ENCODE results near the gene BTNL9. TPM values are rescaled to one million over a fixed set of nuclear protein-coding genes. Genes with fewer than 3 reads are reported as not detected.
A peak's percentile ranks its signal among the peaks of the same experiment; 100 is the strongest.

Gene BTNL9
- total and polyA plus RNA-seq, 2 of the 13 experiments (the other 11 are each of a cell fraction or from before 2014, with no cell fraction given), result 0.13 TPM; not detected in 1

DNA sequence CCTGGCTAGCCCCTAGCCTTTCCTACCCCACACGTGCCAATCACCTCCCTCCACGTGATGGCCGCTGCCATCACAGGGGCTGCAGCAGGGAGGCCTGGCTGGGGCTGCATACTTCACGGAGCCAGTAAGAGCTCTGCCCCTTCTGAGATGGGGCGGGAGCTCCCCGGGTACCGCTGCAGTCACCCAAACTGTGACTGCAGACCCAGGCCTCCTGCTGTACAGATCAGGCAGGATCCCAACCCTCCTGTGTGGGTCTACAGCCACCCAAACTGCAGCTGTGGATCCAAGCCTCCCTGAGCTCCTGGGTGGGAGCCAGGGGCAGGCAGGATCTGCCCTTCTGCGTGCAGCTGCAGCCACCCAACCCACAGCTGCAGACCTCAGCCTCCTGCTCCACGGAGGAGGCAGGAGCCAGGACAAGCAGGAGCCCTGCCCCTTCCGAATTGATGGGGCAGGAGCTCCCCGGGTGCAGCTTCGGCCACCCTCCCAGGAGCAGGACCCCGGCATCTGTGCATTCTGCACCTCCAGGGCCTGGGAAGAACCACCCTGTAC, 3.2 kb upstream of the BTNL9 start:
- Histone ChIP-seq H3K4me1 (ENCODE audit: insufficient read depth, low read length) (no peaks in the 10 kb centered on the region), H3K36me3 (replicated peaks in 1 of 2; ENCODE audit: control insufficient read depth in 1 of 2, insufficient read depth in 2 of 2, low read length in 2 of 2) (no peaks in the 10 kb centered on the region), H3K9me3 (ENCODE audit: low read length) (no peaks in the 10 kb centered on the region), H3K4me3 (replicated peaks in 1 of 3; ENCODE audit: insufficient read depth in 1 of 3, low read depth in 2 of 3, low read length in 3 of 3) (no peak overlapping the region), H3K27me3 (ENCODE audit: control insufficient read depth in 1 of 2, insufficient read depth in 2 of 2, low read length in 2 of 2) (peaks cover 2 to 51% of the 10 kb centered on the region in 2 experiments), H4K20me1 (ENCODE audit: insufficient read depth, low read length) (no peaks in the 10 kb centered on the region), H3K4me2 (ENCODE audit: low read depth, low read length) (no peak overlapping the region), H3K79me2 (ENCODE audit: insufficient read depth, low read length) (no peaks in the 10 kb centered on the region), H3K9ac (ENCODE audit: insufficient read depth, low read depth, low read length) (no peak overlapping the region), H3K27ac (ENCODE audit: extremely low read length, insufficient read depth, low read length) (no peak overlapping the region), H2AFZ (ENCODE audit: low read length) (no peak overlapping the region)
- intact Hi-C loops (cut with micrococcal nuclease; ENCODE audit: unreplicated experiment) (no loop called here), in situ Hi-C loops (cut with HindIII; ENCODE audit: extremely low pct_ligation_motif_present, low pct_unique_long_range_greater_than_20kb) (no loop called here)
- ChIA-PET CTCF (ENCODE audit: low intra/inter-chr PET ratio, low total read pairs) (no interaction called here), POLR2A (no interaction called here)
- no TSS peak for BruUV-seq (replicated peaks)
- 25% methylated on average over 4 of the region's 13 CpGs for WGBS (ENCODE audit: low lambda C conversion rate)
- TF ChIP-seq, protein P1, sequence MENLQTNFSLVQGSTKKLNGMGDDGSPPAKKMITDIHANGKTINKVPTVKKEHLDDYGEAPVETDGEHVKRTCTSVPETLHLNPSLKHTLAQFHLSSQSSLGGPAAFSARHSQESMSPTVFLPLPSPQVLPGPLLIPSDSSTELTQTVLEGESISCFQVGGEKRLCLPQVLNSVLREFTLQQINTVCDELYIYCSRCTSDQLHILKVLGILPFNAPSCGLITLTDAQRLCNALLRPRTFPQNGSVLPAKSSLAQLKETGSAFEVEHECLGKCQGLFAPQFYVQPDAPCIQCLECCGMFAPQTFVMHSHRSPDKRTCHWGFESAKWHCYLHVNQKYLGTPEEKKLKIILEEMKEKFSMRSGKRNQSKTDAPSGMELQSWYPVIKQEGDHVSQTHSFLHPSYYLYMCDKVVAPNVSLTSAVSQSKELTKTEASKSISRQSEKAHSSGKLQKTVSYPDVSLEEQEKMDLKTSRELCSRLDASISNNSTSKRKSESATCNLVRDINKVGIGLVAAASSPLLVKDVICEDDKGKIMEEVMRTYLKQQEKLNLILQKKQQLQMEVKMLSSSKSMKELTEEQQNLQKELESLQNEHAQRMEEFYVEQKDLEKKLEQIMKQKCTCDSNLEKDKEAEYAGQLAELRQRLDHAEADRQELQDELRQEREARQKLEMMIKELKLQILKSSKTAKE (CRISPR knock-in tag; IDR thresholded peaks at IDR 0.05; ENCODE audit: borderline replicate concordance), result no peak
- TF ChIP-seq, protein P2, sequence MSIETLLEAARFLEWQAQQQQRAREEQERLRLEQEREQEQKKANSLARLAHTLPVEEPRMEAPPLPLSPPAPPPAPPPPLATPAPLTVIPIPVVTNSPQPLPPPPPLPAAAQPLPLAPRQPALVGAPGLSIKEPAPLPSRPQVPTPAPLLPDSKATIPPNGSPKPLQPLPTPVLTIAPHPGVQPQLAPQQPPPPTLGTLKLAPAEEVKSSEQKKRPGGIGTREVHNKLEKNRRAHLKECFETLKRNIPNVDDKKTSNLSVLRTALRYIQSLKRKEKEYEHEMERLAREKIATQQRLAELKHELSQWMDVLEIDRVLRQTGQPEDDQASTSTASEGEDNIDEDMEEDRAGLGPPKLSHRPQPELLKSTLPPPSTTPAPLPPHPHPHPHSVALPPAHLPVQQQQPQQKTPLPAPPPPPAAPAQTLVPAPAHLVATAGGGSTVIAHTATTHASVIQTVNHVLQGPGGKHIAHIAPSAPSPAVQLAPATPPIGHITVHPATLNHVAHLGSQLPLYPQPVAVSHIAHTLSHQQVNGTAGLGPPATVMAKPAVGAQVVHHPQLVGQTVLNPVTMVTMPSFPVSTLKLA (IDR thresholded peaks at IDR 0.05), result peak; percentile 95
- FAIRE-seq (no peak), DNase-seq (ENCODE audit: low spot score) (no peak), ATAC-seq (no peak)

DNA sequence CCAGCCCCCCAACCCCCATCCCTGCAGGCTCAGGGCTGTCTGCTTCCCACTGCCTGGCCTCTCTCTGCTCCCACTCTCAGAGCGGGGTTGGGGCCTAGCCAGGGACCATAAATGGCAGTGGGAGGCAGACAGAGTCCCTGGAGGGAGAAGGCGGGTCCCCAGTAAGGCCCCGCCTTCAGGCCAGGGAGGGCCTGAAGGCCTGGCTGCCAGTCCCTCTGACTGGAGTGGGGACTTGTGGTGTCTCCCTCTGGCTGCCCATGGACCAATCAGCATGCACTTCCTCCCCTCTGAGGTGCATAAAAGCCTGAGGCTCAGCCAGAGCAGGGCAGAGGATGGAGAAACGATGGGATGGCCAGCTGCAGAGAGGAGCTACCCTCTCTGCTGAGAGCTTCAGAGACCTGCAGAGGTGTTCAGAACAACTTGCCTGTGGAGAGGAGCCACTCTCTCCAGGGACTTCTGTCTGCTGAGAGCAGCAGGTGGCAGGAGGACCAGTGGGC, 2.7 kb upstream of the BTNL9 start:
- ChIA-PET CTCF (ENCODE audit: low intra/inter-chr PET ratio, low total read pairs) (no interaction called here), POLR2A (no interaction called here)
- WGBS (ENCODE audit: low lambda C conversion rate), result 0% methylated on average over 1 of the region's 4 CpGs
- peak; percentile 67 for ATAC-seq
- H3K9ac ChIP-seq (ENCODE audit: insufficient read depth, low read depth, low read length), result no peak overlapping the region
- BruUV-seq (replicated peaks), result no TSS peak
- H3K79me2 ChIP-seq (ENCODE audit: insufficient read depth, low read length), result no peaks in the 10 kb centered on the region
- no peaks in the 10 kb centered on the region for H4K20me1 ChIP-seq (ENCODE audit: insufficient read depth, low read length)
- DNase-seq (ENCODE audit: low spot score), result no peak
- intact Hi-C loops (cut with micrococcal nuclease; ENCODE audit: unreplicated experiment), result no loop called here
- no peaks in the 10 kb centered on the region for H3K36me3 ChIP-seq (replicated peaks in 1 of 2; ENCODE audit: control insufficient read depth in 1 of 2, insufficient read depth in 2 of 2, low read length in 2 of 2)
- peaks cover 2 to 56% of the 10 kb centered on the region in 2 experiments for H3K27me3 ChIP-seq (ENCODE audit: control insufficient read depth in 1 of 2, insufficient read depth in 2 of 2, low read length in 2 of 2)
- no peak for FAIRE-seq
- TF ChIP-seq SRF (IDR thresholded peaks at IDR 0.05; ENCODE audit: low read depth, low read length) (0 out of 2 replicates have a peak, but pooled peaks have one; percentile 15), ZNF572 (CRISPR knock-in tag; IDR thresholded peaks at IDR 0.05) (no peak), PLRG1 (conservative IDR thresholded peaks at IDR 0.05) (no peak), YEATS2 (CRISPR knock-in tag; IDR thresholded peaks at IDR 0.05; ENCODE audit: borderline replicate concordance) (no peak)
- H3K4me3 ChIP-seq (replicated peaks in 1 of 3; ENCODE audit: insufficient read depth in 1 of 3, low read depth in 2 of 3, low read length in 3 of 3), result no peak overlapping the region
- no peaks in the 10 kb centered on the region for H3K9me3 ChIP-seq (ENCODE audit: low read length)
- no peak overlapping the region for H3K27ac ChIP-seq (ENCODE audit: extremely low read length, insufficient read depth, low read length)
- H2AFZ ChIP-seq (ENCODE audit: low read length), result no peak overlapping the region
- no peak overlapping the region for H3K4me2 ChIP-seq (ENCODE audit: low read depth, low read length)
- in situ Hi-C loops (cut with HindIII; ENCODE audit: extremely low pct_ligation_motif_present, low pct_unique_long_range_greater_than_20kb), result no loop called here
- H3K4me1 ChIP-seq (ENCODE audit: insufficient read depth, low read length), result no peaks in the 10 kb centered on the region
